GM21360 (cell line): ENCODE measurements around the gene BCL3.

Experiments
- ATAC-seq: cut with Tn5 transposase; IDR thresholded peaks from one replicate; pipeline ENCODE4 v1.9.1; 2021; ENCODE audit warnings: mild to moderate bottlenecking, moderate library complexity; ENCODE audit not compliant: unreplicated experiment

The BCL3 gene

GRCh38 chr19:44741258-44741731 is 7.2 kb upstream of the BCL3 start:
- ATAC-seq = no peak

GRCh38 chr19:44741841-44742329 is 6.6 kb upstream of the BCL3 start:
- ATAC-seq = no peak

- no peak for ATAC-seq
Observed at GRCh38 chr19:44742330-44743061, 6.0 kb upstream of the BCL3 start.

GRCh38 chr19:44744871-44745332 is 3.6 kb upstream of the BCL3 start:
- no peak for ATAC-seq

- no peak for ATAC-seq
Observed at GRCh38 chr19:44745341-44745831, 3.1 kb upstream of the BCL3 start.

GRCh38 chr19:44745887-44746600 is 2.5 kb upstream of the BCL3 start:
- no peak for ATAC-seq

GRCh38 chr19:44746616-44746945 is 1.9 kb upstream of the BCL3 start:
- ATAC-seq = no peak

GRCh38 chr19:44746946-44747738 is 1.4 kb upstream of the BCL3 start:
- peak; percentile 40 for ATAC-seq

GRCh38 chr19:44747739-44748425 is 626 bp upstream of the BCL3 start:
- peak; percentile 2 for ATAC-seq

GRCh38 chr19:44749292-44749691 is 784 bp downstream of the BCL3 start:
- ATAC-seq = no peak

- no peak for ATAC-seq
Observed at GRCh38 chr19:44749994-44750393, 1.5 kb downstream of the BCL3 start.

GRCh38 chr19:44752123-44752815 is 3.8 kb downstream of the BCL3 start:
- no peak for ATAC-seq

- peak; percentile 57 for ATAC-seq
Observed at GRCh38 chr19:44752816-44753625, 4.5 kb downstream of the BCL3 start.

GRCh38 chr19:44753626-44753931 is 5.1 kb downstream of the BCL3 start:
- ATAC-seq = no peak

GRCh38 chr19:44753932-44754749 is 5.6 kb downstream of the BCL3 start:
- ATAC-seq = no peak

GRCh38 chr19:44754750-44755080 is 6.2 kb downstream of the BCL3 start:
- ATAC-seq = no peak

- ATAC-seq = no peak
Observed at GRCh38 chr19:44755219-44755618, 6.7 kb downstream of the BCL3 start.

- no peak for ATAC-seq
Observed at GRCh38 chr19:44756089-44756562, 7.6 kb downstream of the BCL3 start.
